NCI-H748 treated with DMSO at 0.1 percent for 48 hours (cell line): ENCODE data around the gene CYP4F11.
"Not testable (repeated sequence)": the region's sequence is repeated elsewhere in the genome, so short reads cannot be mapped to it uniquely, and the experiment has no call there.

Experiments
- DNase-seq: peaks from one replicate; lab custom pipeline; 2025; lab: John Stamatoyannopoulos, UW

CYP4F11 gene

GRCh38 chr19:15922021-15922420 is 12.3 kb downstream of the CYP4F11 start:
- no peak for DNase-seq

DNA sequence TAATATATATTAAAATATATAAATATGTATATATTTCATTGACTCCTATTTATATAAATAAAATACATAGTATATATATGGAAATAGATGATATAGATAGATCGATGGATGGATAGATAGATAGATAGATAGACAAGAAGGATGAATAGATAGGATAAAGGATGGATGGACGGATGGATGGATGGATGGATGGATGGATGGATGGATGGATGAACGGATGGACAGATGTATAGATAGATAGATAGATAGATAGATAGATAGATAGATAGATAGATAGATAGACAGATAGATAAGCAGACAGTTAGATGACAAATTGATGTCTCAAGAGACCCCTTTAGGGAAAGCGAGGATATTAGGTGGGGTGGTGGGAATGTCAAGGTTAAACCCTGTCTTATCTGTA is 15.1 kb downstream of the CYP4F11 start:
- DNase-seq, result no peak

DNA sequence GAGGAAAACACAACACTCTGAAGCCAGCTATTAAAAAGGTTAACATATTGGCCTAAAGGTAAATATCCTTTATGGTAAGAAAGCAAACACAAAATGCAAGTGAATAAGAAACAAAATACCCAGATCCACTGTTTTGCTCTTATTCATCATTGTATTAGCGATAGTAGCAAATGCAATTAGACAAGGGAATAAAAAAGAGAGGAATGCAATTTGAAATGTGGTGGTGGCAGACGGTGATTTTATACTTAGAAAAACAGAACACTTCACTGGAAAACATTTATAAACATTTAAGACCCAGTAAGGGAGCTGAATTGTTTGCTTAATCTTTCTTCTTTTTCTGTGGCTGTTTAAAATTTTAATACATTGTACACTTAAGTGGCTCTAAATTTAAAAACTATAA is 19.2 kb downstream of the CYP4F11 start:
- no peak for DNase-seq

DNA sequence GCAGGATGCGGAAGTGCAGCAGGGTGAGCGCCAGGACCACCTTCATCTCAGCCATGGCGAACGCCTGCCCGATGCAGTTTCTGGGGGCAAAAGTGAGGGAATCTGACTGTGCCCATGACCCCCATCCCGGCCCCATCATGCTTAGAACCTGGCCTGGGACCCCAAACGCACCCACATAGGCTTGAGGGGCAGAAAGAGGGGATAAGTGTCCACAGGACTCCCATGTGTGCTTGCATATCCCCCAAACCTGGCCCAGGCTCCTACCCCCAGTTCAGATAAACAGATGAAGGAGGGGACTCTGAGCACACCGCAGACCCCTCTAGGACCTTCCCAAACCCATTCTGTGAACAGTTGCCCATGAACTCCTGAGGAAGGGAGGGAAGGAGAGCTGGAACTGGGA is 20.5 kb downstream of the CYP4F11 start:
- no peak for DNase-seq

GRCh38 chr19:15913384-15913783 is 20.9 kb downstream of the CYP4F11 start:
- DNase-seq, result no peak

DNA sequence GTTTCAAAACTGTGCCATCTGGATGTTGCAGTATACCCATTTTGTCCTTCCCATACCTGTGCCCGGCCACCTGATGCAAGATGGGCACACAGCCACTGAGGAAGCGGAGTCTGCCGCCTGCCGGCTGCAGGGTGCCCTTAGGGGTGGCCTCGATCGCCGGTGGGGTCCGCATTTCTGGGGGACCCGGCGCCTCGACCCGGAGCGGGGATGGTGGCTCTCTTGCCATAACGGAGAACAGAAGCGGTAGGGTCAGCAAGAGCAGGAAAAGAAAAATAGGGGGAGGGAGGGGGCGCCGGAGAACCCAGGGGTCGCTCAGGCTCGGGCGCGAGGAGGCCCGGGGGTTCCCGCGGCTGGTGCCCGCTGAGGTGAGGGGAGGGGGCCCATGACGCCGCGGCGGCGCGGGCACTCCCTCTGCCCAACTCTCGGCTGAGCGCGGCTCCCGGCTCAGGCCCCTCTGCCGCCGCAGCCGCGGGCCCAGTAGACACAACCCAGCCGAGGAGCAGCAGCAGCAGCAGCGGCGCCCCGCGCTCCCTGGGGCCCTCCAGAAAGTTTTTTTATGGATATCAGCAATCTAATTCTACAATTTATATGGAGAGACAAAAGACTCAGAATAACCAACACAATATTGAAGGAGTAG is 22.6 kb downstream of the CYP4F11 start:
- no peak for DNase-seq

DNA sequence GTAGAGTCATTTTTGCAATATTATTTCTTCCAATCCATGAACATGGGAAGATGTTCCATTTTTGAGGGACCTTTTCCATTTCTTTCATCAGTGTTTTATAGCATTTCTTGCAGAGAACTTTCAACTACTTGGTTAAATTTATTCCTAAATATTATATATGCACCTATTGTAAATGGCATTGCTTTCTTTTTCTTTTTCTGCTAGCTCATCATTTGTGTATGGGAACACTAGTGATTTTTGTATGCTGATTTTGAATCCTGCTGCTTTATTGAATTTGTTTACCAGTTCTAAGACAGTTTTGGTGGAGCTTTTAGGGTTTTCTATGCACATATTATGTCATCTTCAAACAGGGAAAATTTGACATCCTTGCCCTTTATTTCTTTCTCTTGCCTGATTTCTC is 29.3 kb downstream of the CYP4F11 start:
- DNase-seq, result no peak

- DNase-seq, result not testable (repeated sequence)
Observed at GRCh38 chr19:15902898-15903297, 31.4 kb downstream of the CYP4F11 start.

DNA sequence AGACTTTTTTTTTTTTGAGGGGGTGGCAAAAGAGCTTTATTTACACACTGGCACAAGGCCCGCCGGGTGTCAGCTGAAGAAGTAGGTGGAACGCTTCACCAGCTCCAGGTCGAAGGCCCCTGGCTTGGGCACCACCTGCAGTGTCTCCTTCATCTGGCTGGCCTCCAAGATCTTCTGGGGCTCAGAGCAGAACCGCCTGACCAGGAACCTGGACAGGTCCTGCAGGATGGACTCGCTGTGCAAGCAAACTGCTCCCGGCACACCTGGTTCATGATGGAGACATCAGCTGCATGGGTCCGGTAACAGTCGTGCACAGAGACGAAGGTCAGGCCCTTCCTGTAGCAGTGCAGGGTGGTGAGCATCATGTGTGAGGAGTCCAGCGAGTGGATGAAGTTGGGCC is 32.1 kb downstream of the CYP4F11 start:
- DNase-seq, result no peak

GRCh38 chr19:15900504-15900903 is 33.8 kb downstream of the CYP4F11 start:
- no peak for DNase-seq

DNA sequence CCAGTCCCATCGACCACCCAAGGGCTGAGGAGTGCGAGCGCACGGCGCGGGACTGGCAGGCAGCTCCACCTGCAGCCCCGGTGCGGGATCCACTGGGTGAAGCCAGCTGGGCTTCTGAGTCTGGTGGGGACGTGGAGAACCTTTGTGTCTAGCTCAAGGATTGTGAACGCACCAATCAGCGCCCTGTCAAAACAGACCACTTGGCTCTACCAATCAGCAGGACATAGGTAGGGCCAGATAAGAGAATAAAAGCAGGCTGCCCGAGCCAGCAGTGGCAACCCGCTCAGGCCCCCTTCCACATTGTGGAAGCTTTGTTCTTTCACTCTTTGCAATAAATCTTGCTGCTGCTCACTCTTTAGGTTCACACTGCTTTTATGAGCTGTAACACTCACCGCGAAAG is 34.3 kb downstream of the CYP4F11 start:
- DNase-seq, result not testable (repeated sequence)

DNA sequence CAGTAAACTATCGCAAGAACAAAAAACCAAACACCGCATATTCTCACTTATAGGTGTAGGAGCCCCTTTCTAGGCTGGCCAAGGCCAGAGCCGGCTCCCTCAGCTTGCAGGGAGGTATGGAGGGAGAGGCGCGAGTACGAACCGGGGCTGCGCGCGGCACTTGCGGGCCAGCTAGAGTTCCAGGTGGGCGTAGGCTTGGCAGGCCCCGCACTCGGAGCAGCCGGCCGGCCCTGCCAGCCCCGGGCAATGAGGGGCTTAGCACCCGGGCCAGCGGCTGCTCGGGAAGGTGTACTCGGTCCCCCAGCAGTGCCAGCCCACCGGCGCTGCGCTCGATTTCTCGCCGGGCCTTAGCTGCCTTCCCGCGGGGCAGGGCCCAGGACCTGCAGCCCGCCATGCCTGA is 34.8 kb downstream of the CYP4F11 start:
- DNase-seq, result not testable (repeated sequence)

DNA sequence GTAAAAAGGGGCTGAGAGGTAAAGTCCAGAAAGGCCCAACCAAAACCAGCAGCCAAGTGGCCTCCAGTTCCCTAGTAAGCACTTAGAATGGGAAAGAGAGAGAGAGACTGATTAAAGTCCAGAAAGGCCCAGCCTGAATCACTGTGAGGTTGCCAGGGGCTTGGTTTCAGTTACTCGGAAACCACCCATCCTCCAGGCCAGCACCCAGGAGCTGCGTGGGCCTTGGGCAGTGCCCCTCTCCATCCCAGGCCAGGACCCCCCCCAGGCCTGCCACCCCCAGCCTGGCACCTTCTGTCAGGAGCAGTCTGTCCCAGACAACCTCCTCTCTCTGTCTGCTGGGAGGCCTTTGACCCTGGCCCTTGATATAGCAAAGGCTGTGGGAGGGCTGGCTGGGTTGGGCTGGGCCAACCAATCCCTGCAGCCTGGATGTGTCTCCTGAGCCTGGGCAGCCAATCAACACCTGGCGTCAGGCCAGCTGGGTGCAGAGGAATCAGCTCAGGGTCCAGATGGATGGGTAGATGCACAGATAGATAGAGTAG is 36.5 kb downstream of the CYP4F11 start, which contains the start of gene CYP4F2:
CYP4F2 (minus strand) TSS at position 337 of the 539 bp plus-strand sequence. CDS start 463 bp downstream, outside the sequence.
- DNase-seq, result no peak

- DNase-seq, result no peak
Observed at GRCh38 chr19:15897026-15897737, 37.1 kb downstream of the CYP4F11 start.

- no peak for DNase-seq
Observed at GRCh38 chr19:15895876-15896430, 38.4 kb downstream of the CYP4F11 start.

GRCh38 chr19:15894359-15894758 is 40.0 kb downstream of the CYP4F11 start:
- no peak for DNase-seq

DNA sequence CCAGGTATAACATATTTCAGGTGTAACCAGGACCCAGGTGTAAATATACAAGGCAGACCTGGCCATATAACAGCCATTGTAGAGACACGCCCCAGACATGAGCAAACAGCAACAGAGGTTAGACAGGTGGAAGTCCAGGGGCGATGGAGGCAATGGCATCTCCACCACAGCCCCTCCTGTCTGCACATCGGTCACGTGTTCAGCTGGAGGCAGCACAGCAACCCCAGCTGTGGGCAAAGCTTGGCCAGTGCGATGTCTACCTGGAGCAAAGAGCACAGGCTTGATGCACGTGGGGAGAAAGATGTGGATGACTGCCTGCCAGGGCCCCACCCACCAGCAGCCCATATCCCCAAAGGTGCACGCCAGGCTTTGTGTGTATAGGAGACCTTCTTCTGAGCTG is 40.9 kb downstream of the CYP4F11 start:
- DNase-seq, result no peak

DNA sequence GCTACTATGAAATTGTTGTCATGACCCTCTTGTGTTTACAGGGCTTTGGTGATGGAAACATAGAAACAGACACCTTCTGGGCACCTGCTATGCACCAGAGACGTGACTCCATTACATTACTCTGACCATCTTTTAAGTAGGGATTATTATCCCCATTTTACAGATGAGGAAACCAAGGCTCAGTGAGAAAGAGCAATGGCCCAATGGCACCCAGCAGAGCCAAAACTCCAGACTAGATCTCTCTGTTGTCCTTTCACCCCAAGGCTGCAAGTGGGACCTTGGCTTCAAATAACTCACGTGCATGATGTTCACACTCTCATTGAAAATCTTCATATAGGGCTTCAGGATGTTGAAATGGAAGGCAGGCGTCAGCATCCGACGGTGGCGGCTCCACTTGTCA is 42.3 kb downstream of the CYP4F11 start:
- no peak for DNase-seq

DNA sequence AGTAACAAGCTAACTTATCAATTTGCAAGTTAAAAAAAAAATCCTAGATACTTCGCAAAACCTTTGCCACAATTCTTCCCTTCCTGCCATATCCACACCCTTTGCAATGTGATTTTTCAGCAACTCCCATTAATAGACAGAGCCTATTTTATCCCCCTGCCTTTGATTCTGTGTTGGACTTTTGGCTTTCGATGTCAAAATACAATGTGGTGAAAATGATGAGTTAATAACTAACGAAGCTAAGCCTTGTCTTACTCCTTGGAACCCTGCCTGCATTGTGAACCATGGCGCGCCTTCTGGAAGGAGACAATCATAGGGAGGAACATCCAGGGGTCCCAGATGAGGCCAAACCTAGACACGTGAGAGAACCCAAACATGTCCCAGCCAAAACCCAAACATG is 42.9 kb downstream of the CYP4F11 start:
- DNase-seq, result no peak

DNA sequence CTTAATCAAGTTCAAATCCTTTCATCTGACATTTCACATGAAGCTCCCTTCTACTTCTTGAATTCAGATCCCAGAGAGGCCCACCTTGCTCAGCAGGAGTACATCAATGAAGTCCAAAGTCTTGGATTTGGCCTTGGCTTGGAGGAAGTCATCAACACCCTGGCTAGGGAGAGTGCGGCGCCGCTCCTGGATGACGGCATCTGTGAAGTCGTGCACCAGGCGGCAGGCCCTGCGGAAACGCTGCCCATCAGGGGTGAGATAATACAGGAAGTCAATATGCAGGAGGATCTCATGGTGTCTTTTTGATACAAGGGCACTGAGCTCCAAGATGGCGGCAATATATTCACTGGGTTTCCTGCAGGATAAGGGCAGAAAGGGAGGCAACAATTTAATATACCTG is 45.0 kb downstream of the CYP4F11 start:
- not testable (repeated sequence) for DNase-seq

- no peak for DNase-seq
Observed at GRCh38 chr19:15885919-15886318, 48.4 kb downstream of the CYP4F11 start.

DNA sequence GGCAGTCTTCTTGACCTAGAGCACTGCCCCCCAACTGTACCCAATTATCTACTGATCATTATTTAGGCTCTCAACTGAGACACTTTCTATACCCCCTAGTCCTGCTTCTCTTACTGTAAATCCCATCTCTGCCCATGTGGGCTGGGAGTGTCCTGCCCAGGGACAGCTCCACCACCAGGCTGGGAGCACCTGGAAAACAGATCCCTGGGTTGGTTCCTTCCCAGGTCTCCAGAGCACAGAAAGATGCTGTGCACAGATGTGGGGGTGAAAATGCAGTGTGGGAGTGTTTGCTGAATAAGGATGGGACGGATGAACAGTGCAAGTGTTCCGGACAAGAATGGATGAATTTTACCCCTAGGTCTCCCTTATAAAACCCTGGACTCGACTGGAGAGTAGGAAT is 49.2 kb downstream of the CYP4F11 start:
- DNase-seq, result no peak

- DNase-seq, result not testable (repeated sequence)
Observed at GRCh38 chr19:15883329-15883728, 51.0 kb downstream of the CYP4F11 start.
